Measurements from ENCODE around the gene EP300.

GRCh38 chr22:41094041-41094593 lies 1.7 kb downstream of the EP300 start:
- TF ChIP-seq POLR2A (IDR thresholded peaks at IDR 0.05) (no peak), CTCF (IDR thresholded peaks at IDR 0.05) (no peak)

Data from right lobe of liver (tissue), 4 donors.